HepG2 (cell line): ENCODE results near the gene VPS25. TPM values are rescaled to one million over a fixed set of nuclear protein-coding genes. Genes with fewer than 3 reads are reported as not detected.

ENCODE experiments used
- CCDC6 ChIP-seq: sonication (generic); formaldehyde crosslinking; IDR thresholded peaks from 2 replicates; pipeline ENCODE4 v1.8.1; 2022; ENCODE audit warnings: mild to moderate bottlenecking, missing genetic modification reagents, moderate library complexity
- ETV5 ChIP-seq: IDR thresholded peaks from 2 replicates; pipeline ENCODE4 v1.6.1; 2018; ENCODE audit warnings: missing biosample characterization, missing genetic modification reagents, inconsistent platforms, borderline replicate concordance
- HNRNPUL1 ChIP-seq: fragments of 200-400 bp; formaldehyde crosslinking; IDR thresholded peaks from 2 replicates; pipeline ENCODE4 v1.6.1; 2017; ENCODE audit warnings: low read depth, mild to moderate bottlenecking, low read length, moderate library complexity
- JUND ChIP-seq: sonication (generic); formaldehyde crosslinking; IDR thresholded peaks from 2 replicates; pipeline ENCODE4 v1.8.0; 2022; ENCODE audit warnings: mild to moderate bottlenecking, missing genetic modification reagents
- KLF16 ChIP-seq, 2 experiments: sonication (generic) in 1 of 2; formaldehyde crosslinking in 1 of 2; IDR thresholded peaks; 2 replicates each; pipeline versions ENCODE4 v1.6.1 to v1.8.0; 2016 to 2023; ENCODE audit warnings: missing genetic modification reagents in 2 of 2, missing compliant biosample characterization in 1 of 2
- MAFK ChIP-seq, 2 experiments: IDR thresholded peaks in 1 of 2; conservative IDR thresholded peaks in 1 of 2; 2 replicates each; pipeline ENCODE4 v1.6.1; 2011; ENCODE audit warnings: improper control_type of control experiment in 2 of 2, low read length in 2 of 2
- NFE2L2 ChIP-seq: fragments of 150-350 bp; IDR thresholded peaks from 2 replicates; pipeline ENCODE4 v1.6.1; 2014; ENCODE audit warnings: low read length
- ONECUT2 ChIP-seq: sonication (generic); formaldehyde crosslinking; IDR thresholded peaks from 2 replicates; pipeline ENCODE4 v1.4.0; 2020; ENCODE audit warnings: missing genetic modification reagents
- PRDM10 ChIP-seq: sonication (generic); formaldehyde crosslinking; IDR thresholded peaks from 2 replicates; pipeline ENCODE4 v1.4.0; 2020; ENCODE audit warnings: low read depth, missing genetic modification reagents
- SAP130 ChIP-seq: IDR thresholded peaks from 2 replicates; pipeline ENCODE4 v1.6.1; 2016; ENCODE audit warnings: low read depth
- SNAPC2 ChIP-seq: sonication (generic); formaldehyde crosslinking; IDR thresholded peaks from 2 replicates; pipeline ENCODE4 v1.8.1; 2022; ENCODE audit warnings: mild to moderate bottlenecking, missing genetic modification reagents
- TERF1 ChIP-seq: sonication (generic); formaldehyde crosslinking; IDR thresholded peaks from 2 replicates; pipeline ENCODE4 v1.8.0; 2022; ENCODE audit warnings: mild to moderate bottlenecking, missing genetic modification reagents, moderate library complexity
- TGIF2 ChIP-seq: IDR thresholded peaks from 2 replicates; pipeline ENCODE4 v1.6.1; 2016; ENCODE audit warnings: control low read depth, missing compliant biosample characterization
- ZBED4 ChIP-seq: sonication (generic); formaldehyde crosslinking; IDR thresholded peaks from 2 replicates; pipeline ENCODE4 v1.4.0; 2020; ENCODE audit warnings: missing genetic modification reagents, borderline replicate concordance
- ZBTB42 ChIP-seq: sonication (generic); formaldehyde crosslinking; IDR thresholded peaks from 2 replicates; pipeline ENCODE4 v1.5.0; 2020; ENCODE audit warnings: mild to moderate bottlenecking, missing genetic modification reagents
- ZNF12 ChIP-seq: sonication (generic); formaldehyde crosslinking; IDR thresholded peaks from 2 replicates; pipeline ENCODE4 v1.5.0; 2020; ENCODE audit warnings: missing genetic modification reagents
- ZNF350 ChIP-seq: sonication (generic); formaldehyde crosslinking; IDR thresholded peaks from 2 replicates; pipeline ENCODE4 v1.4.0; 2020; ENCODE audit warnings: mild to moderate bottlenecking, low read depth, missing genetic modification reagents, borderline replicate concordance
- ZNF749 ChIP-seq: sonication (generic); formaldehyde crosslinking; IDR thresholded peaks from 2 replicates; pipeline ENCODE4 v1.8.0; 2022; ENCODE audit warnings: mild to moderate bottlenecking, missing genetic modification reagents, moderate library complexity, borderline replicate concordance
- polyA plus RNA-seq, 8 experiments: library from polyadenylated mRNA; depleted of rRNA in 3 of 8; stranded (reverse) in 7 of 8; unstranded in 1 of 8; fragments of >200 nt; fragmentation: Illumina TruSeq in 4 of 8; extraction: Trizol in 4 of 8; gene quantifications; 2 replicates each; pipeline versions ENCODE4 v1.2.1 to v1.2.3, GENCODE V29; 2011 to 2016; ENCODE audit warnings: low read depth in 4 of 8, missing spikeins in 1 of 8, mixed read lengths in 1 of 8; ENCODE audit not compliant: insufficient read depth in 1 of 8
- total RNA-seq, 5 experiments: library from RNA; depleted of rRNA; stranded (reverse); fragments of >200 nt; fragmentation: Illumina TruSeq; extraction: Trizol; gene quantifications; 2 replicates each; pipeline ENCODE4 v1.2.3, GENCODE V29; 2016; ENCODE audit warnings: low read depth in 1 of 5

VPS25 gene
- total and polyA plus RNA-seq, 2 of the 13 experiments (the other 11 are each of a cell fraction or from before 2014, with no cell fraction given), result 161 to 249 TPM

GRCh38 chr17:42760652-42761581 is 12.3 kb upstream of the VPS25 start, which contains the start of gene RAMP2 (continued):
- TF ChIP-seq KLF16 (CRISPR knock-in tag; IDR thresholded peaks at IDR 0.05) (no peak; a peak in 1 of 4 replicates), NFE2L2 (no peak), SNAPC2 (no peak; the same call in 1 of the 2 replicates), PRDM10 (CRISPR knock-in tag) (no peak), ZNF12 (CRISPR knock-in tag) (no peak), ZNF749 (CRISPR knock-in tag) (no peak), ZBED4 (CRISPR knock-in tag) (no peak), ZBTB42 (CRISPR knock-in tag) (0 out of 2 replicates have a peak, but pooled peaks have one; percentile 11), MAFK (conservative IDR thresholded peaks at IDR 0.05 in 1 of 2, IDR thresholded peaks at IDR 0.05 in 1 of 2; ENCODE audit: low read length in 2 of 2) (no peak), HNRNPUL1 (no peak), SAP130 (CRISPR knock-in tag) (peak; percentile 39), ETV5 (no peak), TGIF2 (0 out of 2 replicates have a peak, but pooled peaks have one; percentile 53), ONECUT2 (CRISPR knock-in tag) (no peak), JUND (no peak), ZNF350 (CRISPR knock-in tag) (no peak), TERF1 (CRISPR knock-in tag) (peak; percentile 90; the same call in 1 of the 2 replicates), CCDC6 (CRISPR knock-in tag) (peak; percentile 69; the same call in 1 of the 2 replicates)
